ENCODE results near the gene RNF135. TPM values are rescaled to one million over a fixed set of nuclear protein-coding genes. Genes with fewer than 3 reads are reported as not detected.
"Not testable (repeated sequence)": the region's sequence is repeated elsewhere in the genome, so short reads cannot be mapped to it uniquely, and the experiment has no call there.

Gene RNF135
- total RNA-seq, 1 donor from 2014 or later = 5.6 TPM

- Mint-ChIP-seq H3K36me3 (ENCODE audit: insufficient read depth) (peaks cover 5% of the 10 kb centered on the region), H3K27me3 (no peaks in the 10 kb centered on the region), H3K4me1 (ENCODE audit: low read depth) (peaks cover 12% of the 10 kb centered on the region), H3K9me3 (ENCODE audit: low read depth) (peaks cover 4% of the 10 kb centered on the region), H3K27ac (peak overlapping the region; percentile 98), H3K4me3 (ENCODE audit: low read depth) (peak overlapping the region; percentile 93)
- DNase-seq (ENCODE audit: low spot score, unreplicated experiment) = no peak
- TF ChIP-seq, protein P1, sequence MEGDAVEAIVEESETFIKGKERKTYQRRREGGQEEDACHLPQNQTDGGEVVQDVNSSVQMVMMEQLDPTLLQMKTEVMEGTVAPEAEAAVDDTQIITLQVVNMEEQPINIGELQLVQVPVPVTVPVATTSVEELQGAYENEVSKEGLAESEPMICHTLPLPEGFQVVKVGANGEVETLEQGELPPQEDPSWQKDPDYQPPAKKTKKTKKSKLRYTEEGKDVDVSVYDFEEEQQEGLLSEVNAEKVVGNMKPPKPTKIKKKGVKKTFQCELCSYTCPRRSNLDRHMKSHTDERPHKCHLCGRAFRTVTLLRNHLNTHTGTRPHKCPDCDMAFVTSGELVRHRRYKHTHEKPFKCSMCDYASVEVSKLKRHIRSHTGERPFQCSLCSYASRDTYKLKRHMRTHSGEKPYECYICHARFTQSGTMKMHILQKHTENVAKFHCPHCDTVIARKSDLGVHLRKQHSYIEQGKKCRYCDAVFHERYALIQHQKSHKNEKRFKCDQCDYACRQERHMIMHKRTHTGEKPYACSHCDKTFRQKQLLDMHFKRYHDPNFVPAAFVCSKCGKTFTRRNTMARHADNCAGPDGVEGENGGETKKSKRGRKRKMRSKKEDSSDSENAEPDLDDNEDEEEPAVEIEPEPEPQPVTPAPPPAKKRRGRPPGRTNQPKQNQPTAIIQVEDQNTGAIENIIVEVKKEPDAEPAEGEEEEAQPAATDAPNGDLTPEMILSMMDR (IDR thresholded peaks at IDR 0.05; ENCODE audit: unreplicated experiment) = no peak
Measured at GRCh38 chr17:30969989-30970830, 629 bp upstream of the RNF135 start.

DNA sequence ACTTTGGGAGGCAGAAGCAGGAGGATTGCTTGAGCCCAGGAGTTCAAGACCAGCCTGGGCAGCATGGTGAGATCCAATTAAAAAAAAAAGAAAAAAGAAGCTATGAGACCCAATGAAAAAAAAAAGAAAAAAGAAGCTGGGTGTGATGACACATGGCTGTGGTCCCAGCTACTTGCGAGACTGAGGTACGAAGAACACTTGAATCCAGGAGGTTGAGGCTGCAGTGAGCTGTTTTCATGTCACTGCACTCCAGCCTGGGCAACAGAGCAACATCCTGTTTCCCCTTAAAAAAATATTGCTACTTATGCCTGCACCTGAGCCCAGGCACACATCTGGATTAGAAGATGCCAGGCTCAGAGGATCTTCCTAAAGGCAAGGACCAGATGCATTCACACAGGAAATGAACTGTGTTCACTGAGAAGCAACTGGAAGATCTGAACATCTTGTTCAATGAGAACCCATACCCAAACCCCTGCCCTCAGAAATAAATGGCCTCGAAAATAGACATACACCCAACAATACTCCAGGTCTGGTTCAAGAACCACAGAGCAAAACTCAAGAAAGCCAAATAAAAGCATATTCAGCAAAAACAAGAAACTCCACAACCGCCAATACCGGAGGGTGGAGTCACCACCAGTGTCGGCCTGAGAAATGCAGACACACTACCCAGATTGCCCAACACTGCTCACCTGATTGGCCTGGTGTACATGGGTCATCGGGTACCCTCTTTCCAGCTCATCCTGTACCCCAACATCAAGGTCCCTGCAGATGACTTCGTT, 4.4 kb downstream of the RNF135 start:
- no peak overlapping the region for H3K4me3 Mint-ChIP-seq (ENCODE audit: low read depth)
- no peaks in the 10 kb centered on the region for H3K27me3 Mint-ChIP-seq
- TF ChIP-seq, protein P1 (IDR thresholded peaks at IDR 0.05; ENCODE audit: unreplicated experiment) = no peak
- H3K4me1 Mint-ChIP-seq (ENCODE audit: low read depth) = peaks cover 7% of the 10 kb centered on the region
- H3K27ac Mint-ChIP-seq = no peak overlapping the region
- H3K9me3 Mint-ChIP-seq (ENCODE audit: low read depth) = peaks cover 10% of the 10 kb centered on the region
- H3K36me3 Mint-ChIP-seq (ENCODE audit: insufficient read depth) = peaks cover 12% of the 10 kb centered on the region
- no peak for DNase-seq (ENCODE audit: low spot score, unreplicated experiment)

GRCh38 chr17:30979919-30980318, 9.1 kb downstream of the RNF135 start:
- H3K27me3 Mint-ChIP-seq; H3K4me1 Mint-ChIP-seq (ENCODE audit: low read depth); H3K27ac Mint-ChIP-seq; DNase-seq (ENCODE audit: low spot score, unreplicated experiment); H3K4me3 Mint-ChIP-seq (ENCODE audit: low read depth): not testable (repeated sequence)
- peaks cover 10% of the 10 kb centered on the region for H3K9me3 Mint-ChIP-seq (ENCODE audit: low read depth)
- H3K36me3 Mint-ChIP-seq (ENCODE audit: insufficient read depth) = peaks cover 12% of the 10 kb centered on the region

- no peaks in the 10 kb centered on the region for H3K4me1 Mint-ChIP-seq (ENCODE audit: low read depth)
- TF ChIP-seq, protein P1 (IDR thresholded peaks at IDR 0.05; ENCODE audit: unreplicated experiment) = no peak
- no peaks in the 10 kb centered on the region for H3K27me3 Mint-ChIP-seq
- peak overlapping the region; percentile 33 for H3K27ac Mint-ChIP-seq
- no peak overlapping the region for H3K4me3 Mint-ChIP-seq (ENCODE audit: low read depth)
- peaks cover 4% of the 10 kb centered on the region for H3K9me3 Mint-ChIP-seq (ENCODE audit: low read depth)
- DNase-seq (ENCODE audit: low spot score, unreplicated experiment) = no peak
- H3K36me3 Mint-ChIP-seq (ENCODE audit: insufficient read depth) = peaks cover 4% of the 10 kb centered on the region
Measured at GRCh38 chr17:30981531-30982519, 11.0 kb downstream of the RNF135 start.

DNA sequence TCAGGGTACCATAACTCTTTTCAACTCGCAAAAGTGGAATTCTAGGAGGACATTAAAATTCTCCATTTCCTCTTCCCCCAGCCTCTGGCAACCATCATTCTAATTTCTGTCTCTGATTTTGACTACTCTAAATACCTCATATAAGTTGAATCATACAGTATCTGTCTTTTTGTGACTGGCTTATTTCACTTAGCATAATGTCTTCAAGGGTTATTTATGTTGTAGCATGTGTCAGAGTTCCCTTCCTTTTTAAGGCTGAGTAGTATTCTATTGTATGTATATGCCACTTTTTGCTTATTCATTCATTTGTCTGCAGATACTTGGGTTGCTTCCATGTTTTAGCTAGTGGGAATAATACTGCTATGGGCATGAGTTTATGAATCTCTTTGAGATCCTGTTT, 12.0 kb downstream of the RNF135 start:
- H3K27me3 Mint-ChIP-seq = no peaks in the 10 kb centered on the region
- peaks cover 4% of the 10 kb centered on the region for H3K9me3 Mint-ChIP-seq (ENCODE audit: low read depth)
- DNase-seq (ENCODE audit: low spot score, unreplicated experiment) = no peak
- no peaks in the 10 kb centered on the region for H3K4me1 Mint-ChIP-seq (ENCODE audit: low read depth)
- TF ChIP-seq, protein P1 (IDR thresholded peaks at IDR 0.05; ENCODE audit: unreplicated experiment) = no peak
- H3K4me3 Mint-ChIP-seq (ENCODE audit: low read depth) = no peak overlapping the region
- H3K27ac Mint-ChIP-seq = no peak overlapping the region
- peaks cover 4% of the 10 kb centered on the region for H3K36me3 Mint-ChIP-seq (ENCODE audit: insufficient read depth)
